CD4-positive, alpha-beta memory T cell (primary cell): ENCODE data around the gene ADGRF3. TPM values are rescaled to one million over a fixed set of nuclear protein-coding genes. Genes with fewer than 3 reads are reported as not detected.
"Not testable (repeated sequence)": the region's sequence is repeated elsewhere in the genome, so short reads cannot be mapped to it uniquely, and the experiment has no call there.

ENCODE experiments used
- CTCF ChIA-PET: fragments of 350-600 bp; sonication (Branson Sonifier 250); formaldehyde crosslinking; loops from one replicate; lab custom pipeline; 2021; ENCODE audit warnings: inconsistent platforms; ENCODE audit not compliant: partially characterized antibody; lab: Charles Lee
- POLR2A ChIA-PET: fragments of 350-600 bp; sonication (Branson Sonifier 250); formaldehyde crosslinking; loops from one replicate; lab custom pipeline; 2021; ENCODE audit not compliant: partially characterized antibody; lab: Charles Lee
- DNase-seq, 5 donors: peaks; one replicate each; pipeline versions ENCODE4 v3.0.0 to v3.0.0-alpha.2; 2020 to 2022; ENCODE audit warnings: mixed read lengths in 1 of 5
- H3K27ac ChIP-seq: one replicate; pipeline ENCODE4 v1.7.0; 2013; ENCODE audit warnings: low read depth, low read length
- H3K27me3 ChIP-seq: 2 replicates; pipeline ENCODE4 v1.7.0; 2013; ENCODE audit warnings: mild to moderate bottlenecking, low read length, moderate library complexity; ENCODE audit not compliant: insufficient read depth
- H3K36me3 ChIP-seq: 2 replicates; pipeline ENCODE4 v1.7.0; 2013; ENCODE audit warnings: mild to moderate bottlenecking, low read length, moderate library complexity; ENCODE audit not compliant: insufficient read depth
- H3K4me1 ChIP-seq: 2 replicates; pipeline ENCODE4 v1.7.0; 2013; ENCODE audit warnings: mild to moderate bottlenecking, low read length, moderate library complexity; ENCODE audit not compliant: insufficient read depth
- H3K4me3 ChIP-seq, 2 donors: one replicate each; pipeline ENCODE4 v1.7.0; 2013; ENCODE audit warnings: low read length in 2 of 2, mild to moderate bottlenecking in 1 of 2
- H3K9me3 ChIP-seq, 2 donors: one replicate each; pipeline ENCODE4 v1.7.0; 2013; ENCODE audit warnings: low read length in 2 of 2, control low read depth in 1 of 2; ENCODE audit not compliant: control insufficient read depth in 1 of 2
- H3K27ac Mint-ChIP-seq, 7 donors: one replicate each; pipeline ENCODE4 v1.8.0; 2020 to 2021; ENCODE audit warnings: mixed read lengths in 7 of 7, mild to moderate bottlenecking in 6 of 7, inconsistent platforms in 3 of 7, moderate library complexity in 3 of 7
- H3K27me3 Mint-ChIP-seq, 2 donors: one replicate each; pipeline ENCODE4 v1.8.0; 2020 to 2021; ENCODE audit warnings: mixed read lengths in 2 of 2
- H3K36me3 Mint-ChIP-seq, 2 donors: one replicate each; pipeline ENCODE4 v1.8.0; 2020 to 2021; ENCODE audit warnings: mixed read lengths in 2 of 2, inconsistent platforms in 1 of 2, mild to moderate bottlenecking in 1 of 2
- H3K4me1 Mint-ChIP-seq, 4 donors: one replicate each; pipeline ENCODE4 v1.8.0; 2020 to 2021; ENCODE audit warnings: mixed read lengths in 4 of 4, mild to moderate bottlenecking in 1 of 4
- H3K4me3 Mint-ChIP-seq, 8 donors: one replicate each; pipeline ENCODE4 v1.8.0; 2020 to 2021; ENCODE audit warnings: mixed read lengths in 8 of 8, mild to moderate bottlenecking in 7 of 8, moderate library complexity in 6 of 8, inconsistent platforms in 3 of 8
- H3K9me3 Mint-ChIP-seq, 8 donors: one replicate each; pipeline ENCODE4 v1.8.0; 2020 to 2021; ENCODE audit warnings: mixed read lengths in 8 of 8, mild to moderate bottlenecking in 5 of 8, inconsistent platforms in 3 of 8, moderate library complexity in 1 of 8
- intact Hi-C: fragments of 100-400 bp; cut with micrococcal nuclease; formaldehyde crosslinking; loops from one replicate; pipeline ENCODE4 v1.15.1; 2023
- polyA plus RNA-seq, 2 donors: library from polyadenylated mRNA; unstranded; fragments of 300-500 nt; fragmentation: Illumina TruSeq; gene quantifications; one replicate each; pipeline ENCODE4 v1.2.3, GENCODE V29; 2021
- total RNA-seq, 2 experiments: library from RNA; stranded (reverse); gene quantifications; one replicate each; pipeline ENCODE4 v1.2.3, GENCODE V29; 2021

ADGRF3 gene
- total and polyA plus RNA-seq, 4 experiments from 2014 or later: 0.14 to 1.7 (median 0.97) TPM; not detected in 1

- no peaks in the 10 kb centered on the region for H3K9me3 Mint-ChIP-seq
- DNase-seq: no peak
- no peak overlapping the region for H3K27ac ChIP-seq
- intact Hi-C loops: no loop called here
- no peaks in the 10 kb centered on the region for H3K4me1 ChIP-seq
- no peaks in the 10 kb centered on the region for H3K9me3 ChIP-seq
- H3K4me3 ChIP-seq: no peak overlapping the region
- POLR2A ChIA-PET: interaction anchor here (0.8 to 1.0 kb wide), 2 partner anchors 36 to 83 kb away, joined by 3 read pairs; partner anchors contain the start of gene ADGRF3
- no peaks in the 10 kb centered on the region for H3K27me3 ChIP-seq
- CTCF ChIA-PET: no interaction called here
- peaks cover 6% of the 10 kb centered on the region for H3K36me3 ChIP-seq
- no peak overlapping the region for H3K4me3 Mint-ChIP-seq
- H3K4me1 Mint-ChIP-seq: peaks cover 0 to 10% (median 1%) of the 10 kb centered on the region in 4 donors
- H3K27me3 Mint-ChIP-seq: no peaks in the 10 kb centered on the region
- peaks cover 29 to 46% of the 10 kb centered on the region in 2 donors for H3K36me3 Mint-ChIP-seq
- peak overlapping the region in 1 of 7 donors; percentile 75 for H3K27ac Mint-ChIP-seq
Observed at GRCh38 chr2:26382564-26382963, 36.0 kb upstream of the ADGRF3 start.

GRCh38 chr2:26380281-26380680 is 33.7 kb upstream of the ADGRF3 start:
- peaks cover 0 to 10% (median 2%) of the 10 kb centered on the region in 4 donors for H3K4me1 Mint-ChIP-seq
- H3K27ac Mint-ChIP-seq: peak overlapping the region in 1 of 7 donors; percentile 73
- DNase-seq: no peak
- intact Hi-C loops: no loop called here
- no peak overlapping the region for H3K4me3 Mint-ChIP-seq
- CTCF ChIA-PET: no interaction called here
- Histone ChIP-seq H3K4me1 (no peaks in the 10 kb centered on the region), H3K27ac (no peak overlapping the region), H3K36me3 (peaks cover 14% of the 10 kb centered on the region), H3K27me3 (no peaks in the 10 kb centered on the region), H3K4me3 (no peak overlapping the region), H3K9me3 (no peaks in the 10 kb centered on the region)
- H3K9me3 Mint-ChIP-seq: no peaks in the 10 kb centered on the region
- no peaks in the 10 kb centered on the region for H3K27me3 Mint-ChIP-seq
- POLR2A ChIA-PET: no interaction called here
- H3K36me3 Mint-ChIP-seq: peaks cover 35 to 47% of the 10 kb centered on the region in 2 donors

GRCh38 chr2:26376799-26377198 is 30.2 kb upstream of the ADGRF3 start:
- Mint-ChIP-seq H3K27ac (peak overlapping the region in 2 of 7 donors; percentile 54 to 61), H3K4me3 (peak overlapping the region in 1 of 8 donors; percentile 38), H3K9me3 (no peaks in the 10 kb centered on the region), H3K4me1 (peaks cover 0 to 6% (median 2%) of the 10 kb centered on the region in 4 donors), H3K36me3 (peaks cover 42 to 54% of the 10 kb centered on the region in 2 donors), H3K27me3 (no peaks in the 10 kb centered on the region)
- Histone ChIP-seq H3K36me3 (peaks cover 31% of the 10 kb centered on the region), H3K9me3 (no peaks in the 10 kb centered on the region), H3K27me3 (no peaks in the 10 kb centered on the region), H3K4me3 (no peak overlapping the region), H3K27ac (no peak overlapping the region), H3K4me1 (no peaks in the 10 kb centered on the region)
- DNase-seq: no peak
- CTCF ChIA-PET: no interaction called here
- POLR2A ChIA-PET: no interaction called here
- intact Hi-C loops: no loop called here

- H3K27ac Mint-ChIP-seq, H3K4me3 Mint-ChIP-seq, H3K4me3 ChIP-seq, H3K27me3 ChIP-seq, intact Hi-C loops, DNase-seq, H3K27me3 Mint-ChIP-seq, H3K9me3 ChIP-seq, H3K9me3 Mint-ChIP-seq, POLR2A ChIA-PET, H3K4me1 Mint-ChIP-seq, H3K27ac ChIP-seq, CTCF ChIA-PET, H3K4me1 ChIP-seq: not testable (repeated sequence)
- peaks cover 46 to 47% of the 10 kb centered on the region in 2 donors for H3K36me3 Mint-ChIP-seq
- H3K36me3 ChIP-seq: peaks cover 46% of the 10 kb centered on the region
Observed at GRCh38 chr2:26370909-26371308, 24.3 kb upstream of the ADGRF3 start.

- H3K27me3 ChIP-seq, intact Hi-C loops, POLR2A ChIA-PET, H3K4me3 ChIP-seq, H3K4me1 ChIP-seq, DNase-seq, CTCF ChIA-PET, H3K27me3 Mint-ChIP-seq, H3K4me1 Mint-ChIP-seq, H3K27ac ChIP-seq, H3K4me3 Mint-ChIP-seq, H3K9me3 Mint-ChIP-seq, H3K9me3 ChIP-seq: not testable (repeated sequence)
- Mint-ChIP-seq H3K27ac (peak overlapping the region in 1 of 7 donors; percentile 1), H3K36me3 (peaks cover 42 to 44% of the 10 kb centered on the region in 2 donors)
- H3K36me3 ChIP-seq: peaks cover 42% of the 10 kb centered on the region
Observed at GRCh38 chr2:26369664-26370063, 23.1 kb upstream of the ADGRF3 start.

- Mint-ChIP-seq H3K27me3 (no peaks in the 10 kb centered on the region), H3K4me3 (no peak overlapping the region), H3K36me3 (peaks cover 29 to 32% of the 10 kb centered on the region in 2 donors), H3K4me1 (peaks cover 9 to 15% (median 10%) of the 10 kb centered on the region in 4 donors), H3K27ac (no peak overlapping the region), H3K9me3 (no peaks in the 10 kb centered on the region)
- no peak for DNase-seq
- CTCF ChIA-PET: no interaction called here
- H3K9me3 ChIP-seq: no peaks in the 10 kb centered on the region
- peaks cover 31% of the 10 kb centered on the region for H3K36me3 ChIP-seq
- no peak overlapping the region for H3K27ac ChIP-seq
- POLR2A ChIA-PET: no interaction called here
- no peak overlapping the region for H3K4me3 ChIP-seq
- intact Hi-C loops: no loop called here
- no peaks in the 10 kb centered on the region for H3K27me3 ChIP-seq
- peaks cover 12% of the 10 kb centered on the region for H3K4me1 ChIP-seq
Observed at GRCh38 chr2:26366957-26367356, 20.4 kb upstream of the ADGRF3 start.

GRCh38 chr2:26364669-26365068 is 18.1 kb upstream of the ADGRF3 start:
- Histone ChIP-seq H3K27me3 (no peaks in the 10 kb centered on the region), H3K4me3 (no peak overlapping the region), H3K27ac (no peak overlapping the region), H3K9me3 (no peaks in the 10 kb centered on the region), H3K4me1 (peaks cover 12% of the 10 kb centered on the region), H3K36me3 (peaks cover 31% of the 10 kb centered on the region)
- peaks cover 24 to 32% of the 10 kb centered on the region in 2 donors for H3K36me3 Mint-ChIP-seq
- H3K9me3 Mint-ChIP-seq: no peaks in the 10 kb centered on the region
- no peak overlapping the region for H3K27ac Mint-ChIP-seq
- H3K4me1 Mint-ChIP-seq: peaks cover 16 to 33% (median 23%) of the 10 kb centered on the region in 4 donors
- ChIA-PET POLR2A (no interaction called here), CTCF (interaction anchor here (0.7 kb wide), 1 partner anchor 66 kb away, joined by 3 read pairs; no protein-coding TSS in a partner anchor)
- H3K27me3 Mint-ChIP-seq: no peaks in the 10 kb centered on the region
- H3K4me3 Mint-ChIP-seq: no peak overlapping the region
- intact Hi-C loops: no loop called here
- no peak for DNase-seq
